Omental fat pad (tissue), 4 donors: ENCODE data around the gene OR10K1. TPM values are rescaled to one million over a fixed set of nuclear protein-coding genes. Genes with fewer than 3 reads are reported as not detected.

Experiments
- ATAC-seq: fragments of 150-250 bp; one replicate; pipeline ENCODE4 v1.9.1; 2016; ENCODE audit warnings: mild to moderate bottlenecking, moderate library complexity; ENCODE audit not compliant: low FRiP score
- DNase-seq: peaks from one replicate; pipeline ENCODE4 v3.0.0-alpha.2; 2019; ENCODE audit warnings: low spot score
- total RNA-seq, 4 donors: library from RNA; depleted of rRNA; stranded (reverse); fragments of >200 nt; gene quantifications; one replicate each; pipeline ENCODE4 v1.1.0, GENCODE V29; 2016
- TF ChIP-seq, protein P1 (sequence below), 3 donors: fragments of 450-650 bp; IDR thresholded peaks; one replicate each; pipeline ENCODE4 v1.5.1; 2016 to 2017; ENCODE audit warnings: antibody characterized with exemption in 3 of 3, mild to moderate bottlenecking in 3 of 3, moderate library complexity in 2 of 3

Gene OR10K1
- total RNA-seq, 4 donors from 2014 or later: not detected

DNA sequence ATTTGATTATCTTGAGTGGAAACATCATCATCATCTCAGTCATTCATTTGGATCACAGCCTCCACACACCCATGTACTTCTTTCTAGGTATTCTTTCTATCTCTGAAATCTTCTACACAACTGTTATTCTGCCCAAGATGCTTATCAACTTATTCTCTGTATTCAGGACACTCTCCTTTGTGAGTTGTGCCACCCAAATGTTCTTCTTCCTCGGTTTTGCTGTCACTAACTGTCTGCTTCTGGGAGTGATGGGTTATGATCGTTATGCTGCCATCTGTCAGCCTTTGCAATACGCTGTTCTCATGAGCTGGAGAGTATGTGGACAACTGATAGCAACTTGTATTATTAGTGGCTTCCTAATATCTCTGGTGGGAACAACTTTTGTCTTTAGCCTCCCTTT lies 29.7 kb downstream of the OR10K1 start:
- ATAC-seq (no peak), DNase-seq (no peak)
- TF ChIP-seq, protein P1, sequence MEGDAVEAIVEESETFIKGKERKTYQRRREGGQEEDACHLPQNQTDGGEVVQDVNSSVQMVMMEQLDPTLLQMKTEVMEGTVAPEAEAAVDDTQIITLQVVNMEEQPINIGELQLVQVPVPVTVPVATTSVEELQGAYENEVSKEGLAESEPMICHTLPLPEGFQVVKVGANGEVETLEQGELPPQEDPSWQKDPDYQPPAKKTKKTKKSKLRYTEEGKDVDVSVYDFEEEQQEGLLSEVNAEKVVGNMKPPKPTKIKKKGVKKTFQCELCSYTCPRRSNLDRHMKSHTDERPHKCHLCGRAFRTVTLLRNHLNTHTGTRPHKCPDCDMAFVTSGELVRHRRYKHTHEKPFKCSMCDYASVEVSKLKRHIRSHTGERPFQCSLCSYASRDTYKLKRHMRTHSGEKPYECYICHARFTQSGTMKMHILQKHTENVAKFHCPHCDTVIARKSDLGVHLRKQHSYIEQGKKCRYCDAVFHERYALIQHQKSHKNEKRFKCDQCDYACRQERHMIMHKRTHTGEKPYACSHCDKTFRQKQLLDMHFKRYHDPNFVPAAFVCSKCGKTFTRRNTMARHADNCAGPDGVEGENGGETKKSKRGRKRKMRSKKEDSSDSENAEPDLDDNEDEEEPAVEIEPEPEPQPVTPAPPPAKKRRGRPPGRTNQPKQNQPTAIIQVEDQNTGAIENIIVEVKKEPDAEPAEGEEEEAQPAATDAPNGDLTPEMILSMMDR (IDR thresholded peaks at IDR 0.05): no peak

GRCh38 chr1:158493054-158493453 lies 31.4 kb downstream of the OR10K1 start:
- DNase-seq (no peak), ATAC-seq (no peak)
- TF ChIP-seq, protein P1 (IDR thresholded peaks at IDR 0.05): no peak

- TF ChIP-seq, protein P1 (IDR thresholded peaks at IDR 0.05): no peak
- no peak for DNase-seq
- ATAC-seq: no peak
Observed at GRCh38 chr1:158494796-158495195, 33.2 kb downstream of the OR10K1 start.

DNA sequence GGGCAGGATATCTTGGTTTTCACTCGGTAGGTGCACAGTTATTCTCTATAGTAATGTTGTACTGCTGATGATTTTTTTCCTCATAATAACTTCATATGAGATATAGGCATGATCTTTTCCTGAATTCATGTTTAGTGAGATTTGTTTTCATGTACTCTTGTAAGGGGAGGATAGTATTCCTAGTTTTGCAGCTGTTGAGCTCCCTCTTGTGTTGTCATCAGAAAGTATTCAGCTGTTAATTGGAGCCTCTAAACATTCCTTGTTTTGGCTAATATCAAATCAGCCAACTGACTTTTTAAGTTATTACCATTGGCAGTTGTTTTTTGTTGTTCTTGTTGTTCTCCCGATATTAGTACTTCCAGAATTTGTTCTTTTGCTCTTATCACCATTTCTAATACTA lies 34.7 kb downstream of the OR10K1 start:
- ATAC-seq (no peak), DNase-seq (no peak)
- TF ChIP-seq, protein P1 (IDR thresholded peaks at IDR 0.05): no peak

DNA sequence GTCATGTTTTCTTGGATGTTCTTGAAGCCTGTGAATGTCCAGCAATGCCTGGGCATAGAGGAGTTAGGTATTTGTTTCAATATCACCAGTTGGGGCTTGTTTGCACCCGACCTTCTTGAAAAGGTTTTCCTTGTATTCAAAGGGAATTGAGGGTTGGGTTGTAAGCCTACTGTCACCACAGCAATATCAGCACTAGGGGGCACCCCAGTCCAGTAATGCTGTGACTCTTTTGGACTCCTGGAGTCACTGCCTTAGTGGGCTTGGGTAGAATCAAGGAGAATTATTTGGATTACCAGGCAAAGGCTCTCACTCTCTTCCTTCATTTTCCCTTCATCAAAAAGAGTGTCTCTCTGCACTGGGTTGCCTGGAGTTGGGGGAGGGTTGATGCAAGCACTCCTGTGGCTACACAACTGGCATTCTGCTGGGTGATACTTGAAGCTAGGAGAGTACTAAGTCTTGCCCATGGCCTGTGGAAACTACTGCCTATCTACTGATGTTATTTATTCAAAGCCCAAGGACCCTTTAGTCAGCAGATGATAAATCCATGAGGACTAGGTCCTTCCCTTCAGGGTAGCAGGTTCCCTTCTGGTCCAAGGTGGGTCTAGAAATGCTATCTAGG lies 44.8 kb downstream of the OR10K1 start:
- DNase-seq (peak; percentile 33), ATAC-seq (no peak)
- TF ChIP-seq, protein P1 (IDR thresholded peaks at IDR 0.05): no peak

DNA sequence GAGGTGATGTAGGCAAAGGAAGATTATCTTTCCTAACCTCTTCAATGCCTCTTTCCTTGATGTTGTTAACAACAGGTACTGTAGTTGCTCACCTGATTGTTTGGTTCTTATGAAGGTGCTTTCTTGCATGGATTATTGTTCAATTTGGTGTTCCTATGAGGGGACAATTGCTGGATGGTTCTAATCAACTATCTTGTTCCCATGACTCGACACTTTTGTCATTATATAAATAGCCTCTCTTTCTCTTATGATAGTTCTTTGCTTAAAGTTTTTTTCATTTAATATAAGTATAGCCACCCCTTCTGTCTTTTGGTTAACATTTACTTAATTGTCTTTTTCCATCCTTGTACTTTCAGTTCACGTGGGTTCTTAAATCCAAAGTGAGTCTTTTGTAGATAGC lies 45.9 kb downstream of the OR10K1 start:
- no peak for ATAC-seq
- TF ChIP-seq, protein P1 (IDR thresholded peaks at IDR 0.05): no peak
- DNase-seq: no peak

DNA sequence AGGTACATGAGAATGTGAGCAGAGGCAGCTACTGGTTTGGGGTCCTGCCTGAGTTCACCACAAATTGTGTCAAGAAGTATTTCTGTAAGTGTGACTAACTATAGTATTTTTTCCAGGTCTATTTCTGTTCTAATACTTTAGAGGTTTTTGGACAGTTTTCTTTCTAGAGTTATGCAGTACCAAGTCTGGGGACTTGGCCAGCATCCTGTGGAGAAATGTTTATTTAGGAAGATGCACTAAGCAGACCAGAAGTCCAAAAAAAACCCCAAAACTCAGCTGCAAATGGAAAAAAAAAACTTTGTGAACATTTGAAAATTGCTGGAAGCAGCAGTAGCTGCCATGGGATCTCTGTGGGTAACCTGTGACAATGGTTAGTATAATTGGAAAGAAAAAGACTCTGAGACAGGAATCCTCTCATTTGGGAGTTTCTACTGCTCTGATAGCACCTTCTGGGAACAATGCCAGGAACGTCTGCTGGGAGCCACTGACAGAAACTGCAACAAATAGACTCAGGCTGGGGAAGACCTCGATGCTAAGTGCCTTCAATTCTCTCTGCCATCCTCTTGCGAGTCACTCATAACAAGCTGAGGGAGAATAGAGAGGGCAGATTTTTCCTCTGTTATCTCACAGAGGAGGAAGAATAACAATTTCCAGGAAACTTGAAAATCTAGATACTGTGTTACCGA lies 48.0 kb downstream of the OR10K1 start:
- DNase-seq: no peak
- TF ChIP-seq, protein P1 (IDR thresholded peaks at IDR 0.05): no peak
- ATAC-seq: no peak
